Measurements from ENCODE around the gene HSPH1.
A peak's percentile ranks its signal among the peaks of the same experiment; 100 is the strongest.

Gene HSPH1

DNA sequence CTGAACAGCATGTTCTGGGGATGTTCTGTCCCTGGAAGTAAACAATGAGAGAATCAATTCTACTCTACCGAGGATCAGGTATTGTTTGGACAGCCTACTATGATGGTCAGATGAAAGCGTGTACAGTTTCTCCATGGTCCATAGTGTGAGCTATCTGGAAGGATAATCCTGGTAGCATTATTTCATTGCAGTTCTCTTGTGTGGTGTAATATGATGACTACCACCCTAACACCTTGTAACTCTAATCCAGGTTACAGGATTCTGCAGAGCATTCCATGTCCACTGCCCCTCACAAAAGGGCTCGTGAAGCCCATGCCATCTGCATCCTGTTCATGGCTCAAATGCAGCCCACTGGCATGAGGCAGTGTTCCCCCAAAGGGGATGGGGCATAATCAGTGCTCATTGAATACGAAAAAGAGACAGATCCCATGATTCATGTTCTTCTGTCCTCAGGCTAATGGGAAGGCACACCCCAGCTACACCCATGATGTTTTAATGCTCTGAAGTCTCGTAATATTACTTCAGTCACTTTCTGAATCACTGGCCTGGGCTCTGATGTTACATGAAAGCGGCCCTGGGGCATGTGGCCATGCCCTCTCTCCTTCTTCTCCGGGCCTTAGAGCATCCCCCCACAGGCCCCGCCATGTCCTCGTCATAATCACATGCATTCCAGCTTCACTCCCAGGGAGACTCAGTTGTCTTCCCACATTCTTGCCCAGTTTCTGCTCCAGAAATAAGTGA is 68.4 kb downstream of the HSPH1 start:
- DNase-seq = no peak

DNA sequence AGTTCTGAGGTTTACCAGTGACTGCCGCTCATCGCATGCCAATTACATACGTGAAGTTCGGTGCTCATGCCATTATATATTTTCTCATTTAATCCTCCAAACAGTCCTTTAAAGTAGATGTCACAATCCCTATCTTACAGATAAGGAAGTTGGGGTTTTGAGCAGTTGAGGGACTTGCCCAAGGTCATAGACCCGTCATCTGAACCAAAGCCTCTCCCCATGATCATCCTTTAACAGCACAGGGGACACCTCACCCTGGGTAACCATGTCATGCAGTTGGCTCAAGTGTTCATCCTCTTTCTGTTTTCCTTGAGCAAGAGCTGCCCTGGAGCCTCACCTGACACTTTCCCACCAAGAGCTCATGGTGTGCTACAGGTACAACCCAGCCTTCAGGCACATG is 69.1 kb downstream of the HSPH1 start:
- DNase-seq = no peak

DNA sequence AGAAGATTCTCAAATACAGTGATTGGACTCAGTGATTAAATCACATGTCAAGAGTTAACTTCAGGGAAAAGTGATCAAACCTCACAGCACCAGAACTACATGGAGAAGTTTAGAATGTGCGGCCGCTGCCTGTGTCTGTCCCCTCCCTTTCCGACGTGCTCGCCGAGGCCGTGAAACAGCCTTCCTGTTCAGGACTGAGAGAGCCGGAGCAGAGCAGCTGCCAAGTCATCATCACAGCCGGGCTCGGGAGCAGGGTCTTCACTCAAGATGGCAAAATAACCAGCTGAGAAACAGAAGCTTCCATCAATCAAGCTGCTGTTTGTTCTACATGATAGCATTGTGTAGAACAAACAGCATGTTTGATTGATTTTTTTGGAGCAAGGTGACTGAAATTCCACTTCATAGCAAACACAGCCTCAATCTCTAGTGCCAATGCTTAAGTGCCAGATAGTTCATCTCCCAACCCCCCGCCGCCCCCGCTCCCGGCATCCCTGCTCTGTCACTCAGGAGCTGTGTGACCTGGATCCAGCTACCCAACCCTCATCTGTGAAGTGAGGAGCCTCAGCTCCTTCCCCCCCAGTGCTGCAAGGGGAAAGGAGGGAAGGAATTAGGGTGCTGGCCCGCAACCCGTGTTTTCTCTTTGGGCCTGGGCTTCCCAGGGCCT is 70.6 kb downstream of the HSPH1 start:
- DNase-seq = peak; percentile 47

DNA sequence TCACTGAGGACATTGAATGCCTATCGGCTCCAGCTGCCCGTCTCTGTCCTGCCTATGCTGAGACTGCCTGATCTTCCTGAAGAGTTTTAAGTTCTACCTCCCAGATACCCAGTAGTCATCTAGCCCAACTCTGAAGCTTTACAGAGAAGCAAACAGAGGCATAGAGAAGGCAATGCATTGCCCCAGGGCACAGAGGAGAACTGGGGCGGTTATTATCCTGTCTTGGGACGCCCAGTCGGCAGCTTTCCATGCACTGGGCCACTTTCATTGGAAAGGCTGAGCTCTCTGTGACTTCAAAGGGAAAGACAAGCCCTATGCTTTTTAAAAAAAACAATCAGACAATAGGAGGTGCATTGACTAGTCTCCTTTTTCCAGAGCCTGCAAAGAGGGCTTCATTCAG is 71.6 kb downstream of the HSPH1 start:
- no peak for DNase-seq

DNA sequence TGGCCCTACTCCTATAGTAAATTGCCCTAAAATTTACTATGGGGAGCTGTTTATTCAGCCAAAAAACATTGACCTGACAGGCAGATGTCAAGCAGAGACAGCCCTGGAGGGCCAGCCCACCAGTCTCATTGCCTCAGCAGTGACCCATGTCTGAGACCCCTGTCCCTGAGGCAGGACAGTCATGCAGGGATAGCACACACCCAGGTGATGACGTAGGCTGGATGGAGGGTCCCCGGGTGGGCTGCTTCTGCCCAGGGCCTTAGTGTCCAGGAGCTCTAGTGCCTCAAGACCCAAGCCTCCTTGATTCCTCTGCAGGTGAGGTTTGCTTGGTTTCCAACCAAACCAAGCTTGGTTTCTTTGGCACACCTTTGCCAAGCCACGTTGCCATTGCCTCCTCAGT is 72.1 kb downstream of the HSPH1 start:
- DNase-seq = no peak

DNA sequence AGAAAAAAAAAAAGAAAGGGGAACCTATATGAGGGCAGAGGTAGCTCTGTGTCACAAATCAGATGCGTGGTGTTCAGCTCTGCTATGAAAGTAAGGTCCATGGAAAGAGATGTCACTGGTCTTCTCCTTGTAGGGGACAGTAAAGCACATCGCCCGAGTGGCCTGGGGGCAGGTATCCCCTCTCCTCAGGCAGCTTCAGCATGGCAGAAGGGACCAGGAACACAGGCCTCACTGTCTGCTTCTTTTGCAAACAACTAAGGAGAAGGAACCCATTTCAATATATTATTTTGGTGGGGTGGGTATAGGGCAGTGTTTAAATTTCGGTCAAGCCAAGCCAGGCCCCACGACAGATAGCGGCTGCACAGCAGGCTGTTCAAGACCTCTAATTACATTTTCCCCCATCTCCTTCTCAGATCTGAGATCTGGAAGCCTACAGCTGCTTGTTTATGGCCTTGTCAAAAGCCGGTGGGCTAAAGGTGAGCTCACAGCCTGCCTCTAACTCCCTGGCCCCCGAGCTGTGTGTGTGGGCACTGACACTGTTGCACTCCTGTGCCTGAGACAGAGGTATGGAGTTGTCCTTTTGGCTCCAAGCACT is 72.8 kb downstream of the HSPH1 start:
- peak; percentile 23 for DNase-seq

Measured in NCI-H69 (cell line).